ENCODE results near the gene HYLS1. TPM values are rescaled to one million over a fixed set of nuclear protein-coding genes. Genes with fewer than 3 reads are reported as not detected.
A peak's percentile ranks its signal among the peaks of the same experiment; 100 is the strongest.

HYLS1 gene
- total and polyA plus RNA-seq, 7 donors: 3.0 to 8.7 (median 6.1) TPM

DNA sequence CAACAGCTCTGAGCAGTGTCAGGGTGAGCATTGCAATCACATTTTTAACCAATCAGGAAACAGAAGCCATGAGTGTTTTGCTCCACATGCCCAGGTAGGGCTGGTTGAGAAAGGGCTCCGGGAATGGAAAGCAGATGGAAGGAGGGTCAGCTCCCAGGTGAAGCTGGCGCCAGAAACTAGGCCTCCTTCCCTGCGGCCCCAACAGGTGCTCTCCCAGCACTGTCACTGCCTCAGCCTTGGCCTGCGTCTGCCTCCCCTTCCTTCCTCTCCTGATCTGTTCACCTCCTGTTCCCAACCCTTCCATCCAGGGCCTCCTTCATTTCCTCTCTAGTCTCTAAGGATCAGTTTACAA lies 53.8 kb downstream of the HYLS1 start:
- TF ChIP-seq POLR2AphosphoS5 (IDR thresholded peaks at IDR 0.05) (no peak), EP300 (IDR thresholded peaks at IDR 0.05) (no peak), POLR2A (IDR thresholded peaks at IDR 0.05) (no peak)
- TF ChIP-seq, protein P1, sequence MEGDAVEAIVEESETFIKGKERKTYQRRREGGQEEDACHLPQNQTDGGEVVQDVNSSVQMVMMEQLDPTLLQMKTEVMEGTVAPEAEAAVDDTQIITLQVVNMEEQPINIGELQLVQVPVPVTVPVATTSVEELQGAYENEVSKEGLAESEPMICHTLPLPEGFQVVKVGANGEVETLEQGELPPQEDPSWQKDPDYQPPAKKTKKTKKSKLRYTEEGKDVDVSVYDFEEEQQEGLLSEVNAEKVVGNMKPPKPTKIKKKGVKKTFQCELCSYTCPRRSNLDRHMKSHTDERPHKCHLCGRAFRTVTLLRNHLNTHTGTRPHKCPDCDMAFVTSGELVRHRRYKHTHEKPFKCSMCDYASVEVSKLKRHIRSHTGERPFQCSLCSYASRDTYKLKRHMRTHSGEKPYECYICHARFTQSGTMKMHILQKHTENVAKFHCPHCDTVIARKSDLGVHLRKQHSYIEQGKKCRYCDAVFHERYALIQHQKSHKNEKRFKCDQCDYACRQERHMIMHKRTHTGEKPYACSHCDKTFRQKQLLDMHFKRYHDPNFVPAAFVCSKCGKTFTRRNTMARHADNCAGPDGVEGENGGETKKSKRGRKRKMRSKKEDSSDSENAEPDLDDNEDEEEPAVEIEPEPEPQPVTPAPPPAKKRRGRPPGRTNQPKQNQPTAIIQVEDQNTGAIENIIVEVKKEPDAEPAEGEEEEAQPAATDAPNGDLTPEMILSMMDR (IDR thresholded peaks at IDR 0.05): no peak
- no peaks in the 10 kb centered on the region for H3K36me3 ChIP-seq
- H3K27me3 ChIP-seq: no peaks in the 10 kb centered on the region
- H3K4me1 ChIP-seq: peaks cover 0 to 17% (median 8%) of the 10 kb centered on the region in 4 donors
- no peak overlapping the region for H3K27ac ChIP-seq
- peak; percentile 53 for DNase-seq
- H3K4me3 ChIP-seq: no peak overlapping the region
- no peaks in the 10 kb centered on the region for H3K9me3 ChIP-seq
- intact Hi-C loops (cut with DNase I): loop anchor here (5.0 kb wide), 1 partner anchor 251 kb away; no protein-coding TSS in a partner anchor
- 89 to 90% methylated on average over 4 of the region's 4 CpGs for WGBS, 2 donors

DNA sequence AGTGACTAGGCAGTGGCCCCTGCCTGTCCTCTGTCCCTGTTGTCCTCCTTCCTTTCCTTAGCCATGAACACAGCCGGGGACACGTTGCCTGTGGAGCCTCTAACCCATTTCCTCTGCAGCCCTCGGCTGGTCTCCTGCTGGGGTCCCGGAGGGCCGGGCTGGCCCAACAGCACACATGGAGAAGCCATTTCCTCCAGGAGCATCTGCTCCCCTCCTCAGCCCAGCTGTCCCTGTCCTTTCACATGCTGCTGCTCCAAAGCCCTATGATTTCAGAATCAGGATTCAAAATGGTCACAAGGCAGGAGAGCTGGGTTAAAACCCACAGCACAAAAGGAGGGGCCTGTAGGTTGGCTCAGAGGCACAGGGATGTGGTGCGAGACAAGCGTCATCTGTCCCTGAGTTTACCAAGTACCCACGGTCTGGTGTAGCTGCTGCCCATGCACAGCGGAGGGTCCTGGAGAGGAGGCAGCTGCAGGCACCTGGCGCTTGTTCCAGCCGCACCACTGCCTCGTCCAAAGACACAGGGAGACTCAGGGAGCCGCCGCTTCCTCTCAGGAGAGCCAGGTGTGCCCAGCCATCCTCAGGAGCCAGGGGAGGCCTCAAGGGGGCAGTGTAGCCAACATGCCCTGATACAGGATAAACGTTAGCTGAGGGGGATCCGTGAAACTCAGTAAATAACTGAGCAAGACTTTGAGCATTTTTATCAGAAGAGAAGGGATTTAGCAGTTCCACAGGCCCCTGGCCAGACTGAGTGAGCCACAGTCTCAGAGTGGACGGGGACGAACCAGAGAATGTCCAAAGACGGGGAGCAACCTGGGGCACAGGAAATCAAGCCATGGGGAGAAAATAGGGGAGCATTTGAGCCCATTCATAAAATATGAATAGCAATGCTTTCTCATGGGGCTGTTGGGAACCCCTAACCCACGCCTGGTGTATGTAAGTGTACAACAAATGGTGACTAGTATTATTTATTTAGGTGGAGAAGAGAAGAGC lies 54.4 kb downstream of the HYLS1 start:
- intact Hi-C loops (cut with DNase I): loop anchor here (5.0 kb wide), 1 partner anchor 250 kb away; no protein-coding TSS in a partner anchor
- peaks cover 0 to 17% (median 8%) of the 10 kb centered on the region in 4 donors for H3K4me1 ChIP-seq
- H3K27ac ChIP-seq: no peak overlapping the region
- no peak overlapping the region for H3K4me3 ChIP-seq
- DNase-seq: peak; percentile 60
- no peak for TF ChIP-seq POLR2AphosphoS5 (IDR thresholded peaks at IDR 0.05)
- TF ChIP-seq, protein P1 (IDR thresholded peaks at IDR 0.05): peak in 3 of 4 experiments; percentile 9 to 35 (median 26)
- 36 to 38% methylated on average over 20 of the region's 20 CpGs for WGBS, 2 donors
- no peaks in the 10 kb centered on the region for H3K27me3 ChIP-seq
- no peaks in the 10 kb centered on the region for H3K36me3 ChIP-seq
- H3K9me3 ChIP-seq: no peaks in the 10 kb centered on the region

DNA sequence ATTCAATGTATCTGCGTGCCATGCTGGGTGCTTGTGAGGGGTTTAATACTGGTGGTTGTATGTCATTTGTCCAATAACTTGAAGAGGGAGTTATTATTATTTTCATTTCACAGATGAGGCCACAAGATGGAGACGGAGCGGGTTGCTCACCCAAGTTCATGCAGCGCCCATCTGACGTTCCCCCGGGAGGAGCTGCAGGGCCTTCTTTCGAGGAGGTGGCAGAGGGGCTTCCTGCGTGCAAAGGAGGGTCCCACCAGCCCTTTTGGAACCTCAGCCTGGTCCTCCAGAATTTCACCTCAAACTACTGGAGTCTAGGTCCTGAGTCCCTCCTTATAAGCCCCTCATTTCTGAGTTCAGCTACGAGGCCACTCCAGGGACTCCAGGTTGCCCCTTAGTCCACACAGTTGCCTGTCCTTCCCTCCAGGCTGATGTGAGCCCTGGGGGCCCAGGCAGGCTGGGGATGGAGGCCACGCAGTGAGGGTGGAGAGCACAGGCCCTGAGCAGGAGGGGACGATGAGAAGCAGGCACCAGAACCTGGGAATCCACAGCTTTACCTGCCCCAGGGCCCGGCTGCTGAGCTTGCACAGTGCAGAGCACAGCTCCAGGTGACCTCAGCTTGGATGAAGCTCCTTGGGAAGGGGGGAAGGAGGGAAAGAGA lies 55.4 kb downstream of the HYLS1 start:
- Histone ChIP-seq H3K4me1 (peaks cover 0 to 17% (median 8%) of the 10 kb centered on the region in 4 donors), H3K27me3 (no peaks in the 10 kb centered on the region), H3K4me3 (no peak overlapping the region), H3K27ac (no peak overlapping the region), H3K9me3 (no peaks in the 10 kb centered on the region), H3K36me3 (no peaks in the 10 kb centered on the region)
- whole genome bisulfite sequencing, 2 donors: 91 to 92% methylated on average over 12 of the region's 12 CpGs
- TF ChIP-seq EP300 (IDR thresholded peaks at IDR 0.05) (no peak), POLR2AphosphoS5 (IDR thresholded peaks at IDR 0.05) (no peak)
- TF ChIP-seq, protein P1 (IDR thresholded peaks at IDR 0.05): no peak
- DNase-seq: no peak
- intact Hi-C loops (cut with DNase I): loop anchor here (5.0 kb wide), 1 partner anchor 249 kb away; no protein-coding TSS in a partner anchor

DNA sequence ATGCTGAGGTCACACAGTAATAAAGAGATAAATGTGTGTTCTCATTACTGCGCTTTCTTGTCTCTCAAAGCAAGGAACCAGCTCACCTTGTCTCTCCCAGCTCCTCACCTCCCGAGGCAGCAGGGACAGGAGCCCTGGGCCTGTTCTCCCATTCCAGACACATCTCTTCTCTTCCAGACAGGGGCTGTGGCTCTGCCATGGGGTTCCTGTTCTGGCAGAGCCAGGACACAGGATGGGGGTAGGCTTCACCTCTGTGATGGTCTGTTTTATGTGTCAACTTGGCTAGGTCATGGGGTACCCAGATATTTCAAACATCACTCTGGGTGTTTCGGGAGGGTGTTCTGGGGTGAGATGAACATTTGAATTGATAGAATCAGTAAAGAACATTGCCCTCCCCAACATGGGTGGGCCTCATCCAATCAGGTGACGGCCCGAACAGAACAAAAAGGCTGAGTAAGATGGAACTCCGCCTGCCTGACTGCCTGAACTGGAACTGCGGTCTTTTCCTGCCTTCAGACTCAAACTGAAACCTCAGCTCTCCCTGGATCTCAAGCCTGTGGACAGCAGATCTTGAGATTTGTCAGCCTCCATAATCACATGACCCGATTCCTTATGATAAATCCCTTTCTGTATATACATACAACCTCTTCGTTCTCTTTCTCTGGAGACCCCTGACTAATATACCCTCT lies 56.3 kb downstream of the HYLS1 start:
- Histone ChIP-seq H3K27ac (no peak overlapping the region), H3K36me3 (no peaks in the 10 kb centered on the region), H3K4me3 (no peak overlapping the region), H3K9me3 (no peaks in the 10 kb centered on the region), H3K4me1 (peaks cover 0 to 11% (median 3%) of the 10 kb centered on the region in 4 donors), H3K27me3 (no peaks in the 10 kb centered on the region)
- WGBS, 2 donors: 86 to 91% methylated on average over 9 of the region's 9 CpGs
- DNase-seq: no peak
- intact Hi-C loops (cut with DNase I): loop anchor here (5.0 kb wide), 1 partner anchor 248 kb away; no protein-coding TSS in a partner anchor
- TF ChIP-seq, protein P1 (IDR thresholded peaks at IDR 0.05): no peak
- TF ChIP-seq POLR2AphosphoS5 (IDR thresholded peaks at IDR 0.05): no peak
- no peak for TF ChIP-seq EP300 (IDR thresholded peaks at IDR 0.05)
- no peak for TF ChIP-seq POLR2A (IDR thresholded peaks at IDR 0.05)

All from sigmoid colon (tissue), 7 donors.